GM18907 (cell line): ENCODE data around the gene PLPPR2.
"Not testable (repeated sequence)": the region's sequence is repeated elsewhere in the genome, so short reads cannot be mapped to it uniquely, and the experiment has no call there.

ENCODE experiments used
- ATAC-seq: cut with Tn5 transposase; IDR thresholded peaks from one replicate; pipeline ENCODE4 v1.9.1; 2021; ENCODE audit warnings: mild to moderate bottlenecking, moderate library complexity; ENCODE audit not compliant: unreplicated experiment

Gene PLPPR2, protein sequence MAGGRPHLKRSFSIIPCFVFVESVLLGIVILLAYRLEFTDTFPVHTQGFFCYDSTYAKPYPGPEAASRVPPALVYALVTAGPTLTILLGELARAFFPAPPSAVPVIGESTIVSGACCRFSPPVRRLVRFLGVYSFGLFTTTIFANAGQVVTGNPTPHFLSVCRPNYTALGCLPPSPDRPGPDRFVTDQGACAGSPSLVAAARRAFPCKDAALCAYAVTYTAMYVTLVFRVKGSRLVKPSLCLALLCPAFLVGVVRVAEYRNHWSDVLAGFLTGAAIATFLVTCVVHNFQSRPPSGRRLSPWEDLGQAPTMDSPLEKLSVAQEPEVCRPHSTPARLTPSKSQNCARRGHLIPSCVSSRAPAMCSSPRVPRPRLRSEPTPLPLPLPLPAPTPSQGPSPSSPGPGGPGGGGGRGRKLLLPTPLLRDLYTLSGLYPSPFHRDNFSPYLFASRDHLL

DNA sequence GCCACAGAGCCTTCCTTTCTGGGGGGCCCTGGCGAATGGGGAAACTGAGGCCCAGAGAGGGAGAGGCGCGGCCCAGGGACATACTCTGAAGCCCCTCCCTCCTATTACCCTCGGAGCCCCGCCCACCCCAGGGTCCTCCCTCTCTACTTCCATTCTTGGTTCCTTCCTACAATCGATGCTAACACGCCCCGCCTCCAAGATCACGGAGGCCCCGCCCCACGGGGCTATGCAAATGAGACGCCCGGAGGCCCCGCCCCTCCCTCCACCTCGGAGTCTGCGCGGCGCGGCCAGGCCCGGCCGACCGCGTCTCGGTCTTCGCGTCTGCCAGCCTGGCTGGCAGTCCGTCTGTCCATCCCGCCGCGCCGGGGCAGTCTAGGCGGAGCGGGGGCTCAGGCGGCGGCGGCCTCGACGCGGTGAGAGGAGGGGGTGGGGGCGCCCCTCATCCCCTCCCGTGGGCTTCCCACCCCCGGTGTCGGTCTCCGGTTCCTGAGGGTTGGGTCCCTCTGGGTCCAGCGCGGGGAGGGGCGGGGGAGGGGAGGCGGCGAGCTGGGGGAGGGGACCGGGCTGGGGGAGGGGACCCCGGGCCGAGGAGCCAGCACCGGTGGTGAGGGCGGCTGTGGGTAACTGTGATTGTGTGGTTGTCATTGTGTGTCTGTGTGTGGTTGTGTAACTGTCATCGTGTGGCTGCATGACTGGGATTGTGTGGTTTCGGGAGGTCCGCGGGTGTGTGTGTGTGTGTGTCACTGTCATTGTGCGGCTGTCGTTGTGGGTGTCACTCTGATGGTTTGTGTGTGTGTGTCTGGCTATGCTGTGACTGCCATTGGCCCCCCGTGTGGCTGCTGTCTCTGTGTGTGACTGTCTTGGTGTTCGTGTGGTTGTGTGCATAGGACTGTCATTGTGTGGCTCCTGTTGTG is at the start of gene PLPPR2:
Gene PLPPR2 (plus strand): TSS at position 273 of the 914 bp plus-strand sequence. CDS start 2,242 bp downstream, outside the sequence.
- no peak for ATAC-seq

DNA sequence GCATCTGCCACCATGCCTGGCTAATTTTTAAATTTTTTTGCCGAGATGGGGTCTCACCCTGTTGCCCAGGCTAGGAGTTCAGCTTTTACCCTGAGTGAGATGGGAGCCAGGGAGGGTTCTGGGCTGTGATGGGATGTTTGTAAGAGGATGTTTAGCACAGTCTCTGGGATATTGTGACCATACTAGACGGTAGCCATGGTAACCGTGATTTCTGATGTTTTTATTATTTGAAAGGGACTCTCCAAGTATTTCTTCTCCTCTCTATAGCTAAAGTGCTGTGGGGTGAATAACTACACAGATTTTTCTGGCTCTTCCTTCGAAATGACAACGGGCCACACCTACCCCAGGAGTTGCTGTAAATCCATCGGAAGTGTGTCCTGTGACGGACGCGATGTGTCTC is 48.9 kb upstream of the PLPPR2 start:
- no peak for ATAC-seq

DNA sequence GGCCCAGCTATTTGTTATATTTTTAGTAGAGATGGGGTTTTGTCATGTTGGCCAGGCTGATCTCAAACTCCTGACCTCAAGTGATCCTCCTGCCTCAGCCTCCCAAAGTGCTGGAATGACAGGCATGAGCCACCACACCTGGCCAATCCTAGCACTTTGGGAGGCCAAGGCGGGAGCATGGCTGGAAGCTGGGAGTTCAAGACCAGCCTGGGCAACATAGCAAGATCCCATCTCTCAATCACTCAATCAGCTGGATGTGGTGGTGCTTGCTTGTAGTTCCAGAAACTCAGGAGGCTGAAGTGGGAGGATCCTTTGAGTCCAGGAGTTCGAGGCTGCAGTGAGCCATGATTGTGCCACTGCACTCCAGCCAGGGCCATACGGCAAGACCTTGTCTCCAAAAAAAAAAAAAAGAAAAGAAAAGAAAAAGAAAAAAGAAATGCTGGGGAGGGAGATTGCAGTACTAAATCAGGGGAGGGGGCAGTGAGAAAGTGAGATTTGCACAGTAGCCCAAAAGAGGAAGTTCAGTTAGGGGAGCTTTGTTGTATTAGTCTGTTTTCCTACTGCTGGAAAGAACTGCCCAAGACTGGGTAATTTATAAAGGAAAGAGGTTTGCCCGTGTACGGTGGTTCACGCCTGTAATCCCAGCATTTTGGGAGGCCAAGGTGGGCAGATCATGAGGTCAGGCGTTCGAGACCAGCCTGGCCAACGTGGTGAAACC is 34.8 kb upstream of the PLPPR2 start:
- not testable (repeated sequence) for ATAC-seq

DNA sequence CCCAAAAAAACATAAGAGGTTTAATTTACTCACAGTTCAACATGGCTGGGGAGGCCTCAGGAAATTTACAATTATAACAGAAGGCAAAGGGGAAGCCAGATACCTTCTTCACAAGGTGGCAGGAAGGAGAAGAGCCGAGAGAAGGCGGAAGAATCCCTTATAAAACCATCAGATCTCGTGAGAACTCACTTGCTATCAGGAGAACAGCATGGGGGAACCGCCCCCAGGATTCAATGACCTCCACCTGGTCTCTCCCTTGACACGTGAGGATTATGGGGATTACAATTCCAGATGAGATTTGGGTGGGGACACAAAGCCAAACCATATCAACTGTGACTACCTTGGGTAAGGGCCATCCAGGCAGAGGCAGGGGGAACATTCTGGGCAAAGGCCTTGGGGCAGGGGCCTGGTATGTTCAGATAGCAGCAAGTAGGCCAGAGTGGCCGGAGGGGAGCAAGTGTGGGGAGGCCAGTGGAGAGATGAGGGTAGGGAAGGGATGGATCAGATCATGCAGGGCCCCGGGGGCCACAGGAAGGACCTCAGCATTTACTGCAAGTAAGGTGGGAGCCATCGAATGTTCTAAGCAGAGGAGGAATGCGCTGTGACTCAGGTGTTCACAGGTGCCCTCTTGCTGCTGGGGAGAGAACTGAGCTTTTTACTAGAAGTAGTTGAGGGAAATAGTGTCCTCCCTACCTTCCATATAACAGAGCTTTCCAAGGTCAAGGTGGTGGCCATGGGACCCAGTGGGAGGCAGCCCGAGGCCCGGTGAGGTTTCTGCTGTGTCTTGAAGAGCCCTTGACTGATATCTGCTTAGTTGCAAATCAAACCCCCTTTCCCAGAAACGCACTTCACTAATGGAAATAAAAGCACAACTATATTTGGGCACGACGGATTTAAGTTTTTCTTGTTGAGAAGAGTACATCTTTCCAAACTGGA is 33.8 kb upstream of the PLPPR2 start:
- no peak for ATAC-seq

DNA sequence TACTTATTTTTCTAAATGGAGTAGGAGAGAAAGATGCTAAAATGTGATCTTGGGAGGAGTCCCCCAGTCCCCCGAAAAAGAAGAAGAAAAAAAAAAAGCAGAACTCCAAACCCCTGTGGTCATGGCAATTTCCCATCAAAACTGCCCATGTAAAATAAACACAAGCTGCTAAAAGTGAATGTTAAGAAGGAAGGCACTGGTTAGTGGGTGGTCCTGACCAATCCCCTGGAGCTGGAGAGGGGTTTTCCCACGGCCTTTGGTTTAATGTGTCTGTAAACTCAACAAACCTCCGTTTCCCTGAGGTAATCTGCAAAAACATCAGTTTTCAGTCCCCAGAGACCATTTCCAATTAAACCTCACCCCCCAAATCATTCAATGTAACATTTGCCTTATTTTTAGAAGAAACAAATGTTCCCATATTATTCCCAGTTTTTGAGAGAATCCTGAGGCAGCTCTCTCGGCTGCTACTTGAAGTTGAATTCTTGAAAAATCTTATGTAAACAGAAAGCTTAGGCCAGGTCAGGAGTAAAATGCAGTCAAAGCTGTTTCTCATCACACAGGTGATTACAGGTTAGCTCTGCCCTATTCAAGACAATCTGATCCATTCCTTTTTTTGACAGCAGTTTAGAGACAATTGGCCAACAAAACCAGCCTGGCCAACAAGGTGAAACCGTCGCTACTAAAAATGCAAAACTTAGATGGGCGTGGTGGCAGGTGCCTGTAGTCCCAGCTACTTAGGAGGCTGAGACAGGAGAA is 32.8 kb upstream of the PLPPR2 start:
- ATAC-seq: no peak

DNA sequence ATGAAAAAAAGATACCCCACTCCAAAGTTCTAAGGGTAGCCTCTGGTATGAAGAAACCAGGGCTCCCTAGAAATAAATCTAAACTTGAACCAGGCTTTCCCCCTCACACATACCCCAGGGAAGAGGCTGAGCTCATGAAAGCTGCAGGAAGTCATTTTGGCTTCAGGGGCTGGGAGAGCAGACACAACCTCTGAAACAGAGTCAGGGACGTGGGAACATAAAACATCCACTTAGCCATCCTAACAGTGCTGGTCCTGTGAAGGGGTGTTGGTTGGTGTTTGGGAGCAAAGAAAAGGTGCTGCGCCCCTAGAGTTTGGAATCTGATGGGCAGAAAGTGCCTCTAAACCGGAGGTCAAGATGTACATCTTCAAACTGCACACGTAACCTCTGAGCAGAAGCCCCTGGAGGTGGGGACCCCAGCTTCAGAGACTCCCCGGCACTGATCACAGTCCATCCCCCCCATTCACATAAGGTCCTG is 31.6 kb upstream of the PLPPR2 start:
- ATAC-seq: peak; percentile 8

DNA sequence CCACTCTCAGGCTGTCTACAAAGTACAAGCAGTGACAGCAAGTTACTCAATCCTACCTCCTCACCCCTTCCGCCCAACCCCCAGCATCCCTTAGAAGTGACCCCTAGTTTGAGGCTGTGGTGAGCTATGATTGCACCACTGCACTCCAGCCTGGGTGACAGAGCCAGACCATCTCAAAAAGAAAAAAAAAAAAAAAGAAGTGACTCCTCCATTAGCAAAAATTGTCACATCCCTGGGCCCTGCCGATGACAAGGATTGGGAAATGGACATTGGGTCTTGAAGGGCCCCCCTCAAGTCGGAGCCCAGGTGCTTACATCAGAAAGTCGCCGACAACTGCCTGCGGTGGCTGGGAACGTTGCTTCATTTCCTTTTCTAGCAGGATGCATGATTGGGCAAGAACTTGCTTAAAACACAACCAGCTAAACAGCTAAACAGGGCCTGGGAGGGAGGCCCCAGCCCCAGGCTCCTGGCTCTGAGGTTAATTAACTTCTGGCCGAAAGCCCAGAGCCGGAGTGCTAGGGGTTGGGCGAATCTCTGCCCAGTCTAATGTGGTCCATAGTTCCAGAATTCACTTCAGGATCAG is 31.1 kb upstream of the PLPPR2 start:
- peak; percentile 58 for ATAC-seq

DNA sequence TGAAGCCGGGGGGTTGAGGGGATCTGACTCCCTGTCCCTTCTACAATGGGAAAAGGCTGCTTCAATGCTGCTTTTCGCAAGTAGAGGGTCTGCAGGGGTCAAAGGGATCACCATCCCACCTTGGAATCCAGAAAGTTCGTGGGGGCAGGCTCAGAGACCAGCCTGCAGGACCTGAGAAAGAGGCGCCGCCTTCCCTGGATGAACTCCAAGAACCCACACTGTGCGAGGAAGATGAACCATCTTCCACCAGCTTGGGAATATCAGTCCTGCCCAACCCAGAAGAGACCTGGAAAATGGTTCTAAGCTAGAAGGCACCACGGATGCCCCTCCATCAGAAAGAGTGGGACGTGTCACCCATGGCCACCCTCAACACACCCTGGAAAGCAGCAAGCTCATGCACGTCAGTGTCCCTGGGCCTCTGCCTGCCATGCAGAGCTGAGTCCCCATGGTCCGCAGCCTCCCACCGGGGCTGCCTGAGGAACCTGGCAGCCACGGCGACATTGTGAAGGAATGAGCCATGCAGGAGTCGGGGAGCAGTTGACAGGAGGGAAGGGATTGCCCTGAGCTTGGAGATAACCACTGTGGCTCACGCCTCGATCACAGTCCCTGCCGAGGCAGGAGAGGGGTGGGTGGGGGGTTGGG is 30.4 kb upstream of the PLPPR2 start:
- no peak for ATAC-seq

DNA sequence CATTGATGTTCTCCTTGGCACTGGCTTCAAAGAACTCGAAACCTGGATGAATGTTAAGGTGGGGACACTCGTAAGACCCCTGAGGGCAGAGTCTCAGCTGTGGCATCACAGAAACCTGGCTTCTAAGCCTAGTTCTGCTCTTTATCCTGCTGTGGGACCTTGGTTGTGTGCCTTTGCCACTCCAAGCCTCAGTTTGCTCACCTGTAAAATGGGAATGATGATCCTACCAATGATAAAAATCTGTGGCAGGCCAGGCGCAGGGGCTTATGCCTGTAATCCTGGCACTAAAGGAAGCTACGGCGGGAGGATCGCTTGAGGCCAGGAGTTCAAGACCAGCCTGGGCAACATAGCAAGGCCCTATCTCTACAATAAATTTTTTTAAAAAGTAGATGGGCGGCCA is 29.7 kb upstream of the PLPPR2 start:
- no peak for ATAC-seq

DNA sequence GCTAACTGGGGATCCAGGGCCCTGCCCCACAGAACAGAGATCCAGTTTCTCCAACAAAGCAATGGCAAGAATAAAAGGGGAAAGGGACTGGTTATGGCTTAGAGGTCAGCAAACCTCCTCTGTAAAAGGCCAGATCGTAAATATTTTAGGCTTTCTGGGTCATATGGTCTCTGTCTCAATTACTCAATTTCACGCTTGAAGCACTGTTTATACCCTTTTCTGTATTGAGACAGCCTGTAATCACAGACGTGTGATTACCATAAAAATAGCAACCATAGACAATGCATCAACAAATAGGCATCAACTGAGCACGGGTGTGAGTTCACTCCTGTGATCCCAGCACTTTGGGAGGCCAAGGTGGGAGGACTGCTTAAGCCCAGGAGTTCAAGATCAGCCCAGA is 25.1 kb upstream of the PLPPR2 start:
- ATAC-seq: no peak

DNA sequence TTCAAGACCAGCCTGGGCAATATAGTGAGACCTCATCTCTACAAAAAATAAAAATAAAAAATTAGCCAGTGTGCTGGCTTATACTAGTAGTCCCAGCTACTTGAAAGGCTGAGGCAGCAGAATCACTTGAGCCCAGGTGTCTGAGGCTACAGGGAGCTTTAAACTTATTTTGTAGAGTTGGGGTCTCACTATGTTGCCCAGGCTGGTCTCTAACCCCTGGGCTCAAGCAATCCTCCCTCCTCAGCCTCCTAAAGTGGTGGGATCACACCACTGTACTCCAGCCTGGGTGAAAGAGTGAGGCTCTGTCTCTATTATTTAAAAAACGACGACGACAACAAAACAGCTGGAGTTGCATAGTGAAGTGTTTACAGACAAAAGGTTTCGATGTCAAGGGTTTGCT is 23.7 kb upstream of the PLPPR2 start:
- ATAC-seq: no peak

DNA sequence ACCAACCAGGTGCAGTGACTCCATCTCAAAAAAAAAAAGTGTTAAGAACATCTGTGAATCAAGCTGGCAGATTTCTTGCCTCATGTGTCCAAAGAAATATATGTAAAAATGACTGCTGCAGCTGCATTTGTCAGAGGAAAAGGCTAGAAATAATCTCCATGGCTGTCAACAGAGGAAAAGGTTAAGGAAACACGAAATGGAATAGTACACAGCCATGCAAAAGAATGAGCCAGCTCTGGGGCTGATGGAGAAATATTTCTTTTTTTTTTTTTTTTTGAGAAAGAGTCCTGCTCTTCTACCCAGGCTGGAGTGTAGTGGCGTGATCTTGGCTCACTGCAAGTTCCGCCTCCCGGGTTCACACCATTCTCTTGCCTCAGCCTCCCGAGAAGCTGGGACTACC is 22.4 kb upstream of the PLPPR2 start:
- no peak for ATAC-seq

DNA sequence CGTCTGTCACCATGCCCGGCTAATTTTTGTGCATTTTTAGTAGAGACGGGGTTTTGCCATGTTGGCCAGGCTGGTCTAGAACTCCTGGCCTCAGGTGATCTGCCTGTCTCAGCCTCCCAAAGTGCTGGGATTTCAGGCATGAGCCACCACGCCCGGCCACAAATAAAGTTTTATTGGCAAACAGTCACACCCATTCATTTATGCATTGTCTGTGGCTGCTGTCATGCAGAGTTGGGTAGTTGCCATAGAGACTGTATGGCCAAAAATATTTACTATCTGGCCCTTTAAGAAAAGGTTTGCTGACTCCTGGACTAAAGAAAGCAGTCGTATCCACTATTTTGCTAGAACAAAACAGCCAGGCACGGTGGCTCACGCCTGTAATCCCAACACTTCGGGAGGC is 21.4 kb upstream of the PLPPR2 start:
- not testable (repeated sequence) for ATAC-seq

DNA sequence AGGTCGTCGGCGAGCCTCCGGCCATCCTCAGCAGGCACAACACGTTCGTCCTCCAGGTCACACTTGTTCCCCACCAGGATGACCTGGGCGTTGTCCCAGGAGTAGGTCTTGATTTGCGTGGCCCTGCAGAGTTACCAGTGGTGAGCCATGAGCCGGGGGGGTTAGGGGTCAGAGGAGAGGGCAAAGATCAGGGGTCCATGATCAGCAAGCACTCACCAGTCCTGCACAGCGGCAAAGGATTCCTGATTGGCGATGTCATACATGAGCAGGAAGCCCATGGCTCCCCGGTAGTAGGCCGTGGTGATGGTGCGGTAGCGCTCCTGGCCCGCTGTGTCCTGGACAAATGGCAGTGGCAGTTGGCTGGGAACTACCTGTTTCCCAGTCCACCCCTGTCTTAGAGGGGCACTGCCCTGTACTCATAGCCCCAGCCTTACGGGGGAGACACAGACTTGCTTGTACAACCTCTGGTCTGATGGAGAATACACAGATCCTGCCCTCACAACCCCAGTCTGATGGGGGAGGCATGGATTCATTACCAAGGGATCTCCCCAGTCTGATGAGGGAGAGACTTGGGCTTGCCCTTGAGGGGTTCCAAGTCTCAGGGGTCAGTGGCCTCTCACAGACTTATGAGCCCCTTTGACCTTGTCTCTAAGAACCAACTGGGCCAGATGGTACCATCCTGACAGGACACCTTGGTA is 19.6 kb upstream of the PLPPR2 start:
- ATAC-seq: no peak

DNA sequence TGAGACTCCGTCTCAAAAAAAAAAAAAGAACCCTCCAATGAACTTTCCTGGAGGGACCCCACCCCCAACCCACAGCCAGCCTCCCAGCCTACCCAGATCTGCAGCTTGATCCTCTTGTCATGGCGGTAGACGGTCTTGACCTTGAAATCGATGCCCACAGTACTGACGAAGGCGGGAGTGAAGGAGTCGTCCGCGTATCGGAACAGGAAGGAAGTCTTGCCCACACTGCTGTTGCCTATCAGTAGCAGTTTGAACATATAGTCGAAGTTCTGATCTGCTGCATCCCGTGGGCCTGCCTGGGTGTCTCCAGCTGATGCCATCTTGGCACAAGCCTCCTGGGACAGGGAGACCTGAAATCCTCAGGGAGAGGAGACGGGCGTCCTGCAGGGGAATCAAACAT is 18.2 kb upstream of the PLPPR2 start:
- no peak for ATAC-seq

DNA sequence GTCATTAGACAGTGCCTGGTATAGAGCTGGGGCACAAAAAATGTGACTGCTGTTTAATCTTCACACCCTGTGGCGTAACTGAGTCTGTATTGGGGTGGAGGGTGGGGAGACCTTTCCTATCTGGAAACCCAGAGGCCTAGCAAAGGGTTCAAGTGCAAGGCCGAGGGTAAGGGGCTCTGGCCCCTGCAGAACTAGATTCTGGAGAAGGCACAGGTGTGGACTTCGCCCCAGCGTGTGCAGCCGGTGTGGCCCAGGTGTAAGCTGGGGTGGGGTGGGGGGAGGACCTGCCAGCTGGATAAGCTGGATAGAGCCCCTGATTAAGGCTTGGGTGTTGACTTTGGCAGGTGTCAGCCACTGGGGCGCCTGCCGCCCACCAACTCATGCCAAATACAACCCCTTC is 17.1 kb upstream of the PLPPR2 start:
- no peak for ATAC-seq

DNA sequence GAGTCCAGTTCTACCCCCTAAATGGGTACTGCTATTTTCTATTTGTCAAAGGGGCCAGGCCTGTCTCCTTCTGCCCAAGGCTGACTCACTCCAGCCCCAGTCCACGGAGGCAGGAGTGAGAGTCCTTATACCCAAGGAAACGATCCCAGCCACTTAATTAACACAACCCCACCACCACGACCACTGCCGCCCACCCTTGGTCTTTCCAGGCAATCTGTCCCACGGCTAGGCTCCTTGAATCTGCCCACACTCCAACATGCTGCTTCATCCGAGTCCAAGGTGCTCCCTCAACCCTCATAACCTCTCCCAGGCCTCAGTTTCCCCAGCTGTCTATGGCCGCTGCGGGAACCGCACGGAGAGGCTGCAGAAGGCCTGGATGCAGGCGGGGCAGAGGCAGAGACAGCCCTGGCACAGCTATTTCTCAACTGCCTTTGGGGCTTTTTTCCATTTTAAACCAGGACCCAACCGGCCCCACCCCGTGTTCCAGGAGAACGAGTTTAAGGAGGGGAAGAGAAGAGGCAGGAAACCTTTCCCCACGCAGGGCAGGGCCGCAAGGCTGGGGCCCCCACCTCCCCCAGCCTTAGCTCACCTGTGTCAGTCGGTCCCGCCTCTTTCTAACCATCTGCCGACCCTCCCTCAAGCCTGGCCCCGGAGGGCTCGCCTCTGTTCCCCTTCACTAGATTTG is 16.5 kb upstream of the PLPPR2 start:
- ATAC-seq: no peak
